GM10248 (cell line): ENCODE measurements around the gene DDX42.

Experiments used
- CTCF ChIA-PET: fragments of 300-600 bp; sonication (Branson Sonifier 250); formaldehyde crosslinking; extraction: SDS; loops from one replicate; lab custom pipeline; 2021; ENCODE audit warnings: antibody characterized with exemption; lab: Yijun Ruan, JAX
- POLR2A ChIA-PET: fragments of 350-650 bp; sonication (Branson Sonifier 250); formaldehyde crosslinking; extraction: SDS; loops from one replicate; lab custom pipeline; 2020; ENCODE audit warnings: antibody characterized with exemption; lab: Yijun Ruan, JAX
- DNase-seq: peaks from one replicate; pipeline ENCODE4 v3.0.0; 2012; ENCODE audit errors: extremely low spot score
- CTCF ChIP-seq: IDR thresholded peaks from 2 replicates; pipeline ENCODE4 v1.5.1; 2012; ENCODE audit warnings: mild to moderate bottlenecking, low read depth; ENCODE audit errors: extremely low read depth, missing control alignments, control extremely low read depth

DDX42 gene

GRCh38 chr17:63821804-63822203, 47.8 kb downstream of the DDX42 start:
- POLR2A ChIA-PET: no interaction called here

DNA sequence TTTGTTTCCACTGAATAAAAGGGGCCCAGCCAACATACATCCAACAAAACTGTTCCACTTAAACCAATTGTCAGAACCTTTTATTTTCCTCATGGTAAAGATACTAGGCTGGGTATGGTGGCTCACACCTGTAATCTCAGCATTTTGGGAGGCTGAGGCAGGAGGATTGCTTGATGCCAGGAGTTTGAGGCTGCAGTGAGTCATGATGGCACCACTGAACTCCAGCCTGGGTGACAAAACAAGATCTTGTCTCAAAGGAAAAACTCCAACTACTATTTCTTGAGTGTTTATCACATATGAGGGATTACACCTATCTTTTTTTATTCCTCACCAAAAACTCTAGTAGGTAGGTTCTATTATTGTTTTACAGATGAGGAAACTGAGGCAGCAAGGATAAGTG, 48.6 kb downstream of the DDX42 start:
- TF ChIP-seq CTCF: no peak
- POLR2A ChIA-PET: no interaction called here
- CTCF ChIA-PET: no interaction called here
- DNase-seq: no peak

More at GRCh38 chr17:63821804-63822203, 47.8 kb downstream of the DDX42 start:
- DNase-seq: no peak
- TF ChIP-seq CTCF: no peak
- CTCF ChIA-PET: interaction anchor here (1.3 to 1.5 kb wide), 2 partner anchors 24 to 41 kb away, joined by 3 to 5 read pairs; no protein-coding TSS in a partner anchor

DNA sequence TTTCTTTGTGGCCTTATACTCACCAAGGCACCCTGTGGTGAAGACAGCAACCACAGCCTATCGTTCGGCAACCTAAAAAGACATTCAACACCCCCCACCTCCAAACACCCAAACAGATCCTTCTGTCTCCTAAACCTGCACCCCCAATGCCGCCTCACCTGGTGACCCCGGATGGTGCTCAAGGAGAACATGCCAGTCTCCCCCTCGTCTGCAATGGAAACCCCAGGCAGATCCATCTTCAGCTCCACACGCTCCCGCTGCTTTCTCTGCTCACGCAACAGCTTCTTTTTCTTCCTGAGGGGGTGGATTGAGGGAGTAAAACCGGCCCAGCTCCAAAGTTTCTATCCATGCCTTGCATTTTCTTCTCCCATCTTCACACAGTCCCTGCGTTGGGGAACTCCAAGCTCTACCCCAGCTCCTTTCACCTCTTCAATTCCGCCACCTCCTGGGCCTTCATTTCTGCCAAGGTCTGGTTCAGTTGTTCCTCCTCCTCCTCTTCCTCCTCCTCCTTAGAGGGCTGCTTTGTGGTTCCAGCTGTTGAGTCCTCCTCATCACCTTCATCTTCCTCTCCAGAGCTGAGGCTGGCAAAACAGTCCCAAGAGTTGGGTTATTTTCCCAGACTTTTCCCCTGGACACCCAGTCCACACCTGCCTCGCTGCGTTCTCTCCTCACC, 49.8 kb downstream of the DDX42 start:
- ChIA-PET POLR2A (interaction anchor here (0.7 kb wide), 1 partner anchor 47 kb away, joined by 3 read pairs; no protein-coding TSS in a partner anchor), CTCF (interaction anchor here (0.9 to 2.8 kb wide), 2 partner anchors 10 to 18 kb away, joined by 3 to 15 read pairs; no protein-coding TSS in a partner anchor)
- no peak for TF ChIP-seq CTCF
- no peak for DNase-seq

- TF ChIP-seq CTCF: no peak
- no peak for DNase-seq
- CTCF ChIA-PET: interaction anchor here (0.9 to 2.8 kb wide), 2 partner anchors 9 to 17 kb away, joined by 3 to 15 read pairs; no protein-coding TSS in a partner anchor
- POLR2A ChIA-PET: interaction anchor here (0.7 to 1.2 kb wide), 2 partner anchors 16 to 47 kb away, joined by 3 read pairs; no protein-coding TSS in a partner anchor
Measured at GRCh38 chr17:63824362-63824761, 50.4 kb downstream of the DDX42 start.

DNA sequence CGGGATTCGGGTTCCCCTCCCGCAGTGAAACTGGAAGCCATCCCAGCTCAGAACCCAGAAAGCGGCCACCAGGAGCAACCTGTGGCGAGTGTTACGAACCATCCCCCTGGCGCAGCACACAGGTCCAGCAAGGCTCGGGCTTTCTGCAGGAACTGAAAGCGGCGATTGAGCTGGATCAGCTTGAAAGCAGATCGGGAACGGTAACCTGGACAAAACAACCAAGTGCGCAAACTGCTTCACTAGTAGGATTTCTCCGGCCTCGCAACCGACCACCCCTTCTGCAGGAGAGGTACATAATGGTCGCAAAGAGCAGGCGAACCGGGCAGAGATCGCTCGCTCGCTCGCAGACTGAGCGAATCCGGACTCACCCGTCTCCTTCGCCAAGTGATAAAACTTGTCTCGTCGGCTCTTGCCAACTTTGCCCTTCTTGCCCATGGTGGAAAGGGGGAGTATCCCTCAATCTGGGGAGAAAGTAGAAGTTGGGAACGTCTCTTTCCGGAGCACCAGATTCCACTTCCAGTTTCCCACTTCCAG, 52.6 kb downstream of the DDX42 start:
- no peak for DNase-seq
- CTCF ChIA-PET: interaction anchor here (0.8 to 1.1 kb wide), 4 partner anchors 9 to 93 kb away, joined by 3 to 5 read pairs (median 4); no protein-coding TSS in a partner anchor
- POLR2A ChIA-PET: interaction anchor here (0.7 to 1.4 kb wide), 2 partner anchors 13 to 17 kb away, joined by 3 to 5 read pairs; no protein-coding TSS in a partner anchor
- no peak for TF ChIP-seq CTCF

DNA sequence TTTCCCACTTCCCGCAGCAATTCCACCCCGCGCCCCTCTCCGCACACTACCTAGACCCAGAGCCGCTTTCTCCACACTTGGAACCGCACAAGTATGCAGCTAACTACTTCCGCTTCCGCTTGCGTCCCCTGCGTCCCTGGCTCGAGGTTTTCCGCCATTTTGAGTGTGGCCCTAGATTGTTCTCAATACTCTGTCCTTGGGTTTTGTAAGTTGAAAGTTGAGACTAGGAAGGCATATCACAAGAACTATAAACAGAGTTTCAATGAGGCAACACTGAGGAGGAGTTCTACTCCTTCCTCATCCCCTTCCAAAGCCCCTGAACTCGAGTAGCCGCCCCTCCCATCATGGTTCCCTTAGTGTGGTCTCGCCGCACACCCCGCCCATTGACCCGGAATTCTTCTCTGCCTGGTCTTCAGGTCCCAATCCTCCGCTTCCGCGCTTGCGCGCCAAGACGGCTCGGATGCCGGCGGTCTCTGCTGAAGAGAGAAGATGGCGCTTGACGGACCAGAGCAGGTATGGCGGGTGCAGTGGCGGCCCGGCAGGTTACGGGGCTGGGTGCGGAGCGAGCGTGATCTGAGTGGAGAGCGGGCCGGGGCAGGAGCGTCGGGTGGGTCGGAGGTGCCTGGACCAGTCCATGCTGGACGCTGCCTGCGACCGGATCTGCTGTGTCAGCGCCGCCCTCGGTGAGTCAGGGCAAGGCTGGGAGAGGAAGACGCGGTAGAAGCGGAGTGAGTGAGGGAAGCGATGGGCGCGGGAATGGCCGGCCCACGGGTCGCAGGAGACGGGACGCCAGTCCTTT, 53.2 kb downstream of the DDX42 start, which contains the start of the genes FTSJ3 and PSMC5:
Gene FTSJ3 (minus strand): TSS at position 662 of the 799 bp plus-strand sequence. CDS start 761 bp downstream, outside the sequence.
Gene PSMC5 (plus strand): TSS at position 430 of the 799 bp plus-strand sequence. CDS start 60 bp downstream, at position 490.
- CTCF ChIA-PET: interaction anchor here (1.0 to 2.8 kb wide), 5 partner anchors 8 to 21 kb away, joined by 4 to 12 read pairs (median 6); no protein-coding TSS in a partner anchor
- DNase-seq: peak; percentile 93
- TF ChIP-seq CTCF: peak; percentile 72
- POLR2A ChIA-PET: interaction anchor here (0.7 to 1.5 kb wide), 3 partner anchors 12 to 53 kb away, joined by 3 to 5 read pairs (median 4); partner anchors contain the start of genes CCDC47 and DDX42
